Ramos (cell line): ENCODE results near the gene MYBBP1A.
"Not testable (repeated sequence)": the region's sequence is repeated elsewhere in the genome, so short reads cannot be mapped to it uniquely, and the experiment has no call there.

Source experiments
- in situ Hi-C: fragments of 300-500 bp; cut with MboI; formaldehyde crosslinking; loops from one replicate; pipeline ENCODE4 v1.14.3; 2022; ENCODE audit warnings: low sequenced_read_pairs; ENCODE audit not compliant: unreplicated experiment

Gene MYBBP1A, protein sequence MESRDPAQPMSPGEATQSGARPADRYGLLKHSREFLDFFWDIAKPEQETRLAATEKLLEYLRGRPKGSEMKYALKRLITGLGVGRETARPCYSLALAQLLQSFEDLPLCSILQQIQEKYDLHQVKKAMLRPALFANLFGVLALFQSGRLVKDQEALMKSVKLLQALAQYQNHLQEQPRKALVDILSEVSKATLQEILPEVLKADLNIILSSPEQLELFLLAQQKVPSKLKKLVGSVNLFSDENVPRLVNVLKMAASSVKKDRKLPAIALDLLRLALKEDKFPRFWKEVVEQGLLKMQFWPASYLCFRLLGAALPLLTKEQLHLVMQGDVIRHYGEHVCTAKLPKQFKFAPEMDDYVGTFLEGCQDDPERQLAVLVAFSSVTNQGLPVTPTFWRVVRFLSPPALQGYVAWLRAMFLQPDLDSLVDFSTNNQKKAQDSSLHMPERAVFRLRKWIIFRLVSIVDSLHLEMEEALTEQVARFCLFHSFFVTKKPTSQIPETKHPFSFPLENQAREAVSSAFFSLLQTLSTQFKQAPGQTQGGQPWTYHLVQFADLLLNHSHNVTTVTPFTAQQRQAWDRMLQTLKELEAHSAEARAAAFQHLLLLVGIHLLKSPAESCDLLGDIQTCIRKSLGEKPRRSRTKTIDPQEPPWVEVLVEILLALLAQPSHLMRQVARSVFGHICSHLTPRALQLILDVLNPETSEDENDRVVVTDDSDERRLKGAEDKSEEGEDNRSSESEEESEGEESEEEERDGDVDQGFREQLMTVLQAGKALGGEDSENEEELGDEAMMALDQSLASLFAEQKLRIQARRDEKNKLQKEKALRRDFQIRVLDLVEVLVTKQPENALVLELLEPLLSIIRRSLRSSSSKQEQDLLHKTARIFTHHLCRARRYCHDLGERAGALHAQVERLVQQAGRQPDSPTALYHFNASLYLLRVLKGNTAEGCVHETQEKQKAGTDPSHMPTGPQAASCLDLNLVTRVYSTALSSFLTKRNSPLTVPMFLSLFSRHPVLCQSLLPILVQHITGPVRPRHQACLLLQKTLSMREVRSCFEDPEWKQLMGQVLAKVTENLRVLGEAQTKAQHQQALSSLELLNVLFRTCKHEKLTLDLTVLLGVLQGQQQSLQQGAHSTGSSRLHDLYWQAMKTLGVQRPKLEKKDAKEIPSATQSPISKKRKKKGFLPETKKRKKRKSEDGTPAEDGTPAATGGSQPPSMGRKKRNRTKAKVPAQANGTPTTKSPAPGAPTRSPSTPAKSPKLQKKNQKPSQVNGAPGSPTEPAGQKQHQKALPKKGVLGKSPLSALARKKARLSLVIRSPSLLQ (N-terminal part only)

DNA sequence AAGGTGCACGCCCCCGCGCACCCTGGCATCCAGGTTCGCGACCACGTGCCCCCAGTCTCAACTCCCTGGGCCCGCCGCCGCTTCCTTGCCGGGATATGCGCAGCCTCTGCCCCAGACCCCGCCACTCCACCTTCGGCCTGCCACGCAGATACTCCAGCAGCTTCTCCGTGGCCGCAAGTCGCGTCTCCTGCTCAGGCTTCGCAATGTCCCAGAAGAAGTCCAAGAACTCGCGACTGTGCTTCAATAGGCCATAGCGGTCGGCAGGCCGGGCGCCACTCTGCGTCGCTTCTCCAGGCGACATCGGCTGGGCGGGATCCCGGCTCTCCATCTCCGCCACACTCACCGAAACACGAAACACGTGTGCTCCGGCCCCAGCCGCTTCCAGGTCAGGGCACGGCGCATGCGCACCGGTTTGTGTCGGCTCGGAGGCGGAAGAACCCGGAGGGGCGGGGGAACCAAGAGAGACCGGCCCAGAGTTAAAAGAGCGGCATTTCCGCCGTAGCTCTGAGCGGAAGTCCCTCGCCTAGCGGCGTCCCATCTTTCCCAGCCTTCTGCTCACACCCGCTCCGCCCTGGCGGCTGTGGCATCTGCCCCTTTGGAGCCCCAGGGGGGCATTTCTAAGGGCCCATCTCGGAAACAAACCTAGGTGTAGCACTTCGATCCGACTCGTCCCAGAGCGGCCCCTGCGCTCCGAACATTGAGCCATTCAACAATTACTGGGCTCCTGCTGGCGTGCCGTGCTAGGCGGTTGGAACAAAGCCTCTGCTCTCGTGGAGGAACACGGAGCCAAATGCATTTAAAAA, at the start of gene MYBBP1A:
Gene MYBBP1A, minus strand, starts transcription at position 388 of the 803 bp plus-strand sequence. Its CDS starts 60 bp downstream, at position 328.
- in situ Hi-C loops = no loop called here

DNA sequence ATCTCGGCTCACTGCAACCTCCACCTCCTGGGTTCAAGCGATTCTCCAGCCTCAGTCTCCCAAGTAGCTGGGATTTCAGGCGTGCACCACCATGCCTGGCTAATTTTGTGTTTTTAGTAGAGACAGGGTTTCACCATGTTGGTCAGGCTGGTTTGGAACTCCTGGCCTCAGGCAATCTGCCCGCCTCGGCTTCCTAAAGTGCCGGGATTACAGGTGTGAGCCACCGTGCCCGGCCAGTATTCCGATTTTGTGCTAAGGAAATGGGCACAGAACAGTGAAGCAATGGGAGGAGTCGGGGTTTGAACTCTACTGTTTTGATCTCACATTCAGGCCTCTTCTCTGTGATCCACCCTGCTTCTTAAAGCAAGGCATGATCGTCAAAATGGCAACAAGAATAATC, 49.6 kb upstream of the MYBBP1A start:
- in situ Hi-C loops = not testable (repeated sequence)

DNA sequence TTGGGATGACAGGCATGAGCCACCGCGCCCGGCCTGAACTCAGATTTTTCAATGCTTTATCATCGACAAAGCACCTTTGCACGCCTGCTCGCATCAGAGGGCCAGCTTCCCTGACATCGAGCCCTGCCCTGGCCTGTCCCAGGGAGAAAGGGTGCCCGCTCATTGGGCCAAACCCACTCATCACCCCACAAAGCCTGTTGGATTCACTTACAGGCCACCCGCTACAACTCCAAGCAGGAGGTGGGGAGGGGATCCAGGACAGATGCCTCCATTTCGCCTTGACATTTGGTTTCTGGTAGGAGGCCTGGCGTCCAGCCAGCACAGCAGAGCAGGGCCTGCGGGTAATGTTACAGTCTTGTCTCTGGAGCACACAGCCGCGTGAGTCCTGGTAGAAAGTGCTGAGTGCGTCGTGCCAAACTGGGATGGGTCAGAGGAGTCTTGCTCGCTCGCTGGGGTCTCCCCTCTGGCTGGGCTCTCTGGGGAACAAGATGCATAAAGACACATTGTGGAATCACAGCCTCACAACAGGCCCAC, 49.0 kb upstream of the MYBBP1A start:
- in situ Hi-C loops = no loop called here

DNA sequence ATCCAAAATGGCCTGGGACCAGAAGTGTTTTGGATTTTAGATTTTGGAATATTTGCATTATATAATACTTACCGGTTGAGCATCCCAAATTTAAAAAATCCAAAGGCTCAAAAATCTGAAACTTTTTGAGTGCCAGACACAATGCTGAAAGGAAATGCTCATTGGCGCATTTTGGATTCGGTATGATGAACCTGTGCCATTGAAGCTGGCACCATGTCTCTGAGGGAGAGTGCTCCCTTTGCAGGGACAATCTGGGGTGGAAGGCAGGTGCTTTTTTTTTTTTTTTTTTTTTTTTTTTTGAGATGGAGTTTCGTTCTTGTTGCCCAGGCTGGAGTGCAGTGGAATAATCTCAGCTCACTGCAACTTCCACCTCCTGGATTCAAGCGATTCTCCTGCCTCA, 46.9 kb upstream of the MYBBP1A start:
- in situ Hi-C loops = no loop called here

DNA sequence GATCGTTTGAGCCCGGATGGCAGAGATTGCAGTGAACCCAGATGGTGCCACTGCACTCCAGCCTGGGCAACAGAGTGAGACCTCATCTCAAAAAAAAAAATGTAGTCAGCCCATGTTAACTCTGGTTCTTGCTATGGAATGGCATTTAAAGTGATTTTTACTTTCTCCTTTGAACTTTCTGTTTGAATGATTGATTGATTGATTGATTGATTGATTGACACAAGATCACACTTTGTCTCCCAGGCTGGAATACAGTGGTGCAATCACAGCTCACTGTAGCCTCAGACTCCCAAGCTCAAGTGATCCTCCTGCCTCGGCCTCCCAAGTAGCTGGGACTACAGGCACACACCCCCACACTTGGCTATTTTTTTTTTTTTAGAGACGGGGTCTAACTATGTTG, 46.1 kb upstream of the MYBBP1A start:
- in situ Hi-C loops = no loop called here

DNA sequence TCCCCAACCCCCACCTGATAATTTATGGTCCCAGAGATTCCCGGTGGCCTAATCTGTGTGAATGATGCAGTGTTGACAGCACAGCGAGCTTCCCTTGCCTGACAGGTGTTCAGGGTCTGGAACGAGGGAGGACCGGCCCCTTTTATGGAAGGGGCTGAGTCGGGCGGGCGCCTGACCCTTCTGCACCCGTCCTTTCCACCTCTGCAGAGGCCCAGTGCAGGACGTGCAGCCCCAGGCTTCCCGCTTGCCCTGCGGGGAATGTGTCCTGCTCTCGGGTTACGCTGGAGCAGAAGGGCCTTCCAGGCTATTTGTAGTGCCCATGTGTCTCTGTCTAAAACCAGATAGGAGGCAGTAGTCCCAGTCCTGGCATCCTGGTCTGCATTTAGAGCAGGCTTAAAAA, 45.4 kb upstream of the MYBBP1A start:
- in situ Hi-C loops = no loop called here

DNA sequence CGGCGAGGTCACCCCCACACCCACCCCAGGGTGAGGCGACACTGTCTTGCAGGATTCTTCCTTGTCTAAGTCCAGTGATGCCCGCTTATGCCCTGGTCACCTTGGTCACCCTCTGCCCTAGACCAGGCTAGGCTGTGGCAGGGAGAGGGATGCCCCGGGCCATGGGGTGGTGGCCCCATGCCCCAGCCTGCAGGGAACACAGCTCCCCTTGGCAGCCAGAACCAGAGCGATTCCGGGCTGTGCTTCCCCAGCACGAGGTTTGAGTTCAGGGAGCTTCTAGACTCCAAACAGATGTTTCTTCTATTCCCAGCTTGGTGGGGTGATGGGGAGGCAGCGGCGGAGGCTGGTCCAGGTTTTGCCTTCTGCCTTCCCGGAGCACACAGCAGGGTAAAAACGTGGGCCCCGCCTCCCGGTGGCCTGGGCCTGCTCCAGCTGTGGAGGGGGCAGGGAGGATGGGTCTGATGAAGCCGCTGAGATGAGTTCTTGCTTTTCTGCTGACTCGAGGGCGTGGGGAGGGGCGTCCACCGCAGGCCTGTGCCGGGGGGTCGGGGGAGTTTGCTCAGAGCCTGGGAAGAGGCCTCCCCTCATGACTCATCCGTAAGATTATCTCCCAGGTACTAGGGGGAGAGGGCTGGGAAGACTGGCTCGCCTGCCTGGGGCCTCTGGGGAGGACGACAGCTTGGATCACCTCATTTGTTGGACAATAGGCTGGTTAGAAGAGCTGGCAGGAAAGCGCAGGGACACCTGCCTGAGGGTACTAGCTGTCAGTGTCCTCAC, 44.5 kb upstream of the MYBBP1A start:
- in situ Hi-C loops = no loop called here

DNA sequence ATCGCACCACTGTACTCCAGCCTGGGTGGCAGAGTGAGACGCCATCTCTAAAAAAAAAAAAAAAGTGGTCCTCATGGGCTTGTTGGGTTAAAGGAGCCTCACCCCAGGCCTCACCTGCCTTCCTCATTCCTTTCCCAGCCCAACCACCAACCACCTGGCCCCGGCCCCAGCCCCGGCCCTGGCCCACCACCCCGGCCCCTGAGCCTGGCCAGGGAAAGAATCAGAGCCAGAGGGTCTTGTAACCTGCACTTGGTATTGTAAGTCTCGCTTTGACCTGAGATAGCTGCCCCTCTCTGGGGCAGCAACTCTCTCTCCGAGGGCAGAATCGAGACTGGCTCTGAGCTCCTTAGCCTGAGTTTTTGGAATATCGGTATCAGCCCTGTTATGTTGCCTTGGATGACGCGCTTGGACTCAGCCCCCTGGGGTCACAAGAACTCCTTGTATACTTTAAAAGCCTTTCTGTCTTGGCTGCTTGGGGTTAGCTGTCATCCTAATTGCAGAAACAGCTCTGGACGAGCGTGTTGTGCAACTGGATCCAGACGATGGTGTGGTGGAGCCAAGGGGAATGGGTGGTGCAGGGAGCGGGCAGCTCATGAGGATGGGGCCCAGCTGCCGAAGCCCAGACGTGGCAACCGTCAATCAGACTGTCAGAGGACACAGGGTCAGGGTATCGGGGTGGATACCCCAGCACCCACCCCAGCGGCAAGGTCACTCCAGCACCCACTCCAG, 43.8 kb upstream of the MYBBP1A start:
- in situ Hi-C loops = no loop called here

DNA sequence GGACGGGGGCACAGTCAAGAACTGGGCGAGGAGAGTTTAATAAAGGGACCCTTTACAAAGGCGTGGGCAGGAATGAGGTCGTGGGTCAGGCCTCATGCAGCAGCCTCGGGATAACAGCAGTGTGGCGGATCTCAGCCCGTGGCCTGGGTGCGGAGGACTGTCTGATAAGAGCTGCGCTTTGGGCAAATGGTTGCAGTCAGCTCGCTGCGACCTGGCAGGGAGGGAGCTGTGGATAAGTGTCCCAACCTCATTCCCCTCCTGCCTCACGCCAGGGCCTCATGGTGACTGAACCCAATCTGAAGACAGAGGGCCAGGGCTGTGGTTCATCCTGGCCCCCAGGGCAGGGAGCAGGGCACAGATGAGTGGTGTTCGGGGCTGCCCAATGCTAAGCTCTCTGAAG, 42.8 kb upstream of the MYBBP1A start:
- in situ Hi-C loops = no loop called here

DNA sequence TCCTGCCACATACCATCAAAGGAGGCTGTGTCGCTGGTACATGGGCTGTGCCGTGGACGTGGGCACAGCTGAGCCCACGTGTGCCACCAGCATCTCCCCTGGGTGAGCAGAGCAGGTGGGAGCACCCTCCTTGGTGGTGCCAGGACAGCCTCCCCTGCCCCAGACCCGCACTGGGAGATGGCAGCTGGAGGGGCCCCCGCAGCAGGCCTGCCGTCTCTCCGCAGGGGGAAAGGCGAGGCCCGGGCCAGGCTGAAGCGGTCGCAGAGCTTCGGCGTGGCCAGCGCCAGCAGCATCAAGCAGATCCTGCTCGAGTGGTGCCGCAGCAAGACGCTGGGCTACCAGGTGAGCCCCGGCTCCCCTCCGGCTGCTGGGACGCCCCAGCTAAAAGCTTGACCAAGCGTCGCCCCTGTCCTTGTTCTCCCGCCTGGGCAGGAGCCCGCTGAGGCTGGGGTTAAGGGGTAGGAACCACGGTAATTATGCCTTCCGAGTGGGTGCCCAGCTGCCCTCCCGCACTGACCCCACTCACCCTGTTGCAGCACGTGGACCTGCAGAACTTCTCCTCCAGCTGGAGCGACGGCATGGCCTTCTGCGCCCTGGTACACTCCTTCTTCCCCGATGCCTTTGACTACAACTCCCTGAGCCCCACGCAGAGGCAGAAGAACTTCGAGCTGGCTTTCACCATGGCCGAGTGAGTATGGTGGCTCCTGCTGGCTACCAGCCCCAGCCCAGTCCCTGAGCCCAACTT, 41.6 kb upstream of the MYBBP1A start:
- in situ Hi-C loops = no loop called here

DNA sequence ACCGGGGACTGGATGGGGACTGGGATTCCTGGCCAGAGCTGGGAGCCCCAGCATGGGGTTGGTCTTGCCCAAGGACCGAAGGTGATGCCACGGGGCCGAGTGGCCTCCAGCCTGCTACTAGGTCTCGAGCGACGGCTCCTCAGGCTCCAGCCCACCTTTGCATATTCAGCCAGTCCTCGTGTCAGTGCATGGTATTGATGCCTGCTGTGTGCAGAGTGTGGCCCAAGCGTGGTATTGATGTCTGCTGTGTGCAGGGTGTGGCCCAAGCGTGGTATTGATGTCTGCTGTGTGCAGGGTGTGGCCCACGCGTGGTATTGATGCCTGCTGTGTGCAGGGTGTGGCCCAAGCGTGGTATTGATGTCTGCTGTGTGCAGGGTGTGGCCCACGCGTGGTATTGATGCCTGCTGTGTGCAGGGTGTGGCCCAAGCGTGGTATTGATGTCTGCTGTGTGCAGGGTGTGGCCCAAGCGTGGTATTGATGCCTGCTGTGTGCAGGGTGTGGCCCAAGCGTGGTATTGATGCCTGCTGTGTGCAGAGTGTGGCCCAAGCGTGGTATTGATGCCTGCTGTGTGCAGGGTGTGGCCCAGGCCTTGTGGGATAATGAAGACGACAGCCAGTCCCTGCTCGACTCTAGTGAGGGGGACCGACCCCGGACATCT, 40.6 kb upstream of the MYBBP1A start:
- in situ Hi-C loops = not testable (repeated sequence)

DNA sequence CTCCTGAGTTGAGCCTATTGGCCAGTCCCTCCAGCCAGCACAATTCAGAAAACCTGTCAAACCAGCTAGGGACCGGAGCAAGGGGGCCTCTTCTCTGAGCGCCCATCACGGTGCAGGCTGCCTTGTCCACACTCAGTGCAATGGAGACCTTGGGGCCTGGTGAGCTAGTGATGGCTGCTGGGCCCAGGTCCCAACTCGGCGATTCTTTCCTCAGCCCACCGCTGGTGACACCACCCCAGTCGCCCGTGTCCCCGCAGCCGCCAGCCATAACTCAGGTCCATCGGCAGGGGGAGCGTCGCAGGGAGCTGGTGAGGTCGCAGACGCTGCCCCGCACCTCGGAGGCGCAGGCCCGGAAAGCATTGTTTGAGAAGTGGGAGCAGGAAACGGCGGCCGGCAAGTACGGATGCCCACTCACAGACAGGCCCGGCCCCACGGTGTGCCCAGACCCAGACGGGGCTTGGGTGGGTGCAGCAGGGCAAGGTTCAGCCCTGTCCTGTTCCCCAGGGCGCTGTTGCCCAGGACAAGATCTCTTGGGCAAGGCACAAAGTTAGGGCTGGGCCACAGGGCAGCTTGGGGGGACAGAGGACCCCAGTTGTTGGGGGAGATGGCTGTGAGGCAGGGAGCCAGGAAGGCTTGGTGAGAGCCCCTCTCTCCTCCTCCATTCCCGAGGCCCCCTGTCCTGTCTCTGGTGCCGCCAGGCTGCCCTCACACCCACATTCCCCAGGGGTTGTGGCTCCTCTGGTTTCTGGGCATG, 39.9 kb upstream of the MYBBP1A start:
- in situ Hi-C loops = no loop called here

DNA sequence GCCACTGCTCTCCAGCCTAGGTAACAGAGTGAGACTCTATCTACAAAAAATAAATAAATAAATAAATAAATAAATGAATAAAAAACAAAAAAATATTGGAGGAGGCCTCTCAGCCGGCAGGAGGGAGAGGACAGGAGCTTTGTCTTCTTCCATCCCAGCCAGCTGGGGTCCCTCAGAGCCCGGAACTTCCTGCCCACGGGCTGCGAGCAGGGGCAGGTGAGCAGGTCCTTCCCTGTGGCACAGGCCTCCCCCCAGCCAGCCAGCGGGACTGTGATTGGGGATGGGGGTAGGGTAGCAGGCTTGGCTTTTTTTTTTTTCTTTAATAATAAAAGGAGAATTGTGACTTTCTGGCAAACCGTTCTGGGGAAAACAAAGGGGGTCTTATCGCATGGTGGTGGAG, 39.2 kb upstream of the MYBBP1A start:
- in situ Hi-C loops = no loop called here

DNA sequence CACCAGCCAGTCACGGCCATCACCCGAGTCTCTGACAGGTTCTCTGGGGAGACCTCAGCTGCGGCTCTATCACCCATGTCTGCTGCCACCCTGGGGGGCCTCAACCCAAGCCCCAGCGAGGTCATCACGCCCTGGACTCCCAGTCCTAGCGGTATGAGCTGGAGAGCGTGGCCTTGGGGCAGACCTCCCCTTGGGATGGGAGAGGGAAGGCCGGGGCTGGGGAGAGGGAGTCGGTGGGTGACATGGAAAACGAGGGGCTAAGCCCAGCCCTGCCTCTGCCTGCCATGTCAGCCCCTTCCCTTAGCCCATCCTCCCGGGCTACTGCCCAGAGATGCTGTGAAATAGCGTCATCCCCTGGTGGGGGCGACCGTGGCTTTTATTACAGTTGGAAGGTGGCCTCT, 37.8 kb upstream of the MYBBP1A start:
- in situ Hi-C loops = no loop called here

DNA sequence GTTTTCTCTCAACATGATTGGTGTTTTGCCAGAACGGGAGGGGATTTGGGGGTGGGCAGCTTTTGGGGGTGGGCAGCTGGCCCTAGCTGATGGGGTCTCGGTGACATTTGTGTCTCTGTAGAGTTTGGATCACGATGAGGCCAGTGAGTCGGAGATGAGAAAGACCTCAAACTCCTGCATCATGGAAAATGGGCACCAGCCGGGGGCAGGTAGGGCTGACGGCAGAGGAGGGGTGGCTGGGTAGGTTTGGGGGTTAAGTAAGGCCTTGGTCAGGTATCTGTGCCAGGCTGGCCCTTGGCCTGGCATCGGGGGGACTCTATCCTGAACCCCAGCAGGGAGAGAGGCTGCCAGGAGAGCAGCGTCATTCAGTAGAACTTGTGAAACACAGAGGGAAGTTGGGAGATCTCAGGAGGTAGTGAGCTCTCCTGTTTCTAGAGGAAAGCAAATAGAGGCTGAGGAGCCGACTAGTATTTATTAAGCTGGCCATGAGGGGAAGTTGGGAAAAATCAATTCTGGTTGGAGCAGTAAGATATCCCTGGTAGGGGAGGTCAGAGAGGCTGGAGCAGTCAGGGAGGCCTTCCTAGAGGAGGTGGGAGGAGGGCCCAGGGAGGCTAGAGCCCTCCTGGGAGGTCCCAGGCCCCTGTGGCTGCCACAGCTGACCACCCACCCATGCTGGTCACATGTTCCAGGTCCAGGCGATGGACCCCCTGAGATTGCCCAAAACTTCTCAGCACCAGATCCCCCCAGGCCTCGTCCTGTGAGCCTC, 37.2 kb upstream of the MYBBP1A start:
- in situ Hi-C loops = no loop called here
